ENCODE results near the gene KRTAP2-1.
A peak's percentile ranks its signal among the peaks of the same experiment; 100 is the strongest.
"Not testable (repeated sequence)": the region's sequence is repeated elsewhere in the genome, so short reads cannot be mapped to it uniquely, and the experiment has no call there.

The KRTAP2-1 gene

DNA sequence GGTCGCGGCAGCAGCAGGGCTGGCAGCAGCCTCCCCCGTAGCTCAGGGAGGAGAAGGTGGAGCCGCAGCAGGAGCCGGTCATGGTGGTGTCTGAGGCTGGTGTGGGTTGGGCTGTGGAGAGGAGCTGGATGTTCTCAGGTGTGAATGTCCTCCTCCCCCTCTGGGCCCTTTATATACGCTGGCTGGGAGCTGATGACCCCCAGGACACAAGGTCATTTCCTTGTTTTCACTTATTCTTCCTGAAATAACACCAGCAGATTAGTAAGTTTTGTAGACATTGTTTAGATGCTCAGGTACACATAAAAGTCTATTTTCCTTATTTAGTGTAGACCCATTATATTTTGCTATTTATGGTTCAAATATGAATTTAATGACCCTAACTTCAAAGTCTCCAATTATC lies 8.0 kb upstream of the KRTAP2-1 start, which contains the start of gene KRTAP2-2:
TSS of gene KRTAP2-2 (minus strand) at position 101 of the 400 bp plus-strand sequence. CDS start at position 82, 19 bp downstream.
- not testable (repeated sequence) for DNase-seq

GRCh38 chr17:41054556-41054955 lies 7.4 kb upstream of the KRTAP2-1 start:
- not testable (repeated sequence) for DNase-seq

DNA sequence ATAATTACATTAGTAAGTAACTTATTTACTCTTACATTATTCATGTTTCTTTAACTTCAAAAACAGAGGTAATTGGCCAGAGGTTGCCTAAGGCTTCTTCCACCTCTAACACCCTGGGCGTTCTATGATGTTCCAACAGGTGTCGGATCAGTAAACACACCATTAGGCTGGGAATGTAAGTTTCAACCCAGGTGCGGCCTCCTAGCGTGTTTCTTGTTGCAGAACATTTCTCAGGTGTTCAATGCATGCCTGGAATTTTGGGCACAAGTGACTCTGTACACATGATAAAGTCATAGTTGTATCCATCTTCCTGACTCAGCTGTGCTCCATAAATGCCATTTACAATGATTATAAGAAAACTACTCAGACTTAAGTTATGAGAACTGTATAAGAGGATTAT lies 6.9 kb upstream of the KRTAP2-1 start:
- no peak for DNase-seq

GRCh38 chr17:41052566-41052965 lies 5.5 kb upstream of the KRTAP2-1 start:
- DNase-seq = no peak

- DNase-seq = no peak
Observed at GRCh38 chr17:41049110-41049509, 2.0 kb upstream of the KRTAP2-1 start.

DNA sequence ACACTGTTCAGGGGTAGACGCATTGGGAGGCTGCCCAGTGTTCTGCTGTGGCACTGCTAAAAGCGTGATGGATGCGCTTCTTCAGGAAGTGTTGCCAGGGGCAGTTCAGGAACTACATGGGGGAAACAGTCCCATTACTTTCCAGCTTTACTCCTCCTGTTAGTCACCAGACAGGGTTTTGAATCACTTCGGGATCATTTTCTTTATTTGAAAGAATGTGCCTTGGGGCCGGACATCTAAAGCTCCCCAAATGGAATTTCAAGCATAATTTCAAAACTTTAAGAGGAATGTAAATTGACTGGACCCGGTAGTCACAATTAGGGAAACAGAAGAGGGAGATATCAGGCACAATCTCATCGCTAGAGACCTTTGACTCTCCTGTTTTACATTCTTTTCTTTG lies 1.3 kb upstream of the KRTAP2-1 start:
- DNase-seq = no peak

- no peak for DNase-seq
Observed at GRCh38 chr17:41042953-41043352, 4.2 kb downstream of the KRTAP2-1 start.

DNA sequence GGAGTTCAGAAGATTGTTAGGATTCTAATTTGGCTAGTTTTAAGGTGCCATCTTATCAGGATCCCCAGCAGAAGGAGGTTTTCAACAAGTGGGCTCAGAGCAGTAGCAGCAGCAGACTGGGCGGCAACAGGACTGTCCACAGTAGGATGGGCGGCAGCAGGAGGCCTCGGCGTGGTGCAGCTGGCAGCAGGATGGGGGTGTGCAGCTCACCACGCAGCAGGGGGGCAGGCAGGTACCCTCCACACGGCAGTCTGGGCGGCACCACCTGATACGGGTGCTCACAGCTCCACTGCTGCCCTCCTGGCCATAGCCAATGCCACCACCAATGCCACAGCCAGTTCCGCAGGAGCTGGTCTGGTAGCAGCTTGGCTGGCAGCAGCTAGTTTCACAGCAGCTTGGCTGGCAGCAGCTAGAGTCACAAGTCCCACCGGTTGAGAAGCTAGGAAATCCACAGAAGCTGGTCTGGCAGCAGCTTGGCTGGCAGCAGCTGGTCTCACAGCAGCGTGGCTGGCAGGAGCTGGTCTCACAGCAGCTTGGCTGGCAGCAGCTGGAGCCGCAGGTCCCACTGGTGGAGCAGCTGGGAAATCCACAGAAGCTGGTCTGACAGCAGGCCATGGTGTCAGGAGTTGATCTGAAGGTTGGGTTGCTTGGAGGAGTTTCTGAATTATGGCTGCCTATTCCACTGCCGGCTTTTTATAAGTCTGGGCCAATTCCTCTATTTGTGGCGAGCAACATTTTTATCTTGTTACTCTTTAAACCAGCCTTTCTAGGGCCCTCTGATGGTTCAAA lies 6.1 kb downstream of the KRTAP2-1 start, which contains the start of gene KRTAP1-1:
TSS of gene KRTAP1-1 (minus strand) at position 668 of the 789 bp plus-strand sequence. CDS start at position 615, 53 bp downstream.
- not testable (repeated sequence) for DNase-seq

- DNase-seq = no peak
Observed at GRCh38 chr17:41037853-41038350, 9.2 kb downstream of the KRTAP2-1 start.

DNA sequence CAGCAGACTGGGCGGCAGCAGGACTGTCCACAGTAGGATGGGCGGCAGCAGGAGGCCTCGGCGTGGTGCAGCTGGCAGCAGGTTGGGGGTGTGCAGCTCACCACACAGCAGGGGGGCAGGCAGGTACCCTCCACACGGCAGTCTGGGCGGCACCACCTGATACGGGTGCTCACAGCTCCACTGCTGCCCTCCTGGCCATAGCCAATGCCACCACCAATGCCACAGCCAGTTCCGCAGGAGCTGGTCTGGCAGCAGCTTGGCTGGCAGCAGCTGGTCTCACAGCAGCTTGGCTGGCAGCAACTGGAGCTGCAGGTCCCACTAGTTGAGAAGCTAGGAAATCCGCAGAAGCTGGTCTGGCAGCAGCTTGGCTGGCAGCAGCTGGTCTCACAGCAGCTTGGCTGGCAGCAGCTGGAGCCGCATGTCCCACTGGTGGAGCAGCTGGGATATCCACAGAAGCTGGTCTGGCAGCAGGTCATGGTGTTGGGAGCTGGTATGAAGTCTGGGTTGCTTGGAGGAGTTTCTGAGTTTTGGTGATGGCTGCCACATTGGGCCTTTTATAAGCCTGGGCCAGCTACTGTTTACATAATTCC lies 12.7 kb downstream of the KRTAP2-1 start, which contains the start of gene KRTAP1-3:
TSS of gene KRTAP1-3 (minus strand) at position 529 of the 590 bp plus-strand sequence. CDS start at position 476, 53 bp downstream.
- DNase-seq = not testable (repeated sequence)

DNA sequence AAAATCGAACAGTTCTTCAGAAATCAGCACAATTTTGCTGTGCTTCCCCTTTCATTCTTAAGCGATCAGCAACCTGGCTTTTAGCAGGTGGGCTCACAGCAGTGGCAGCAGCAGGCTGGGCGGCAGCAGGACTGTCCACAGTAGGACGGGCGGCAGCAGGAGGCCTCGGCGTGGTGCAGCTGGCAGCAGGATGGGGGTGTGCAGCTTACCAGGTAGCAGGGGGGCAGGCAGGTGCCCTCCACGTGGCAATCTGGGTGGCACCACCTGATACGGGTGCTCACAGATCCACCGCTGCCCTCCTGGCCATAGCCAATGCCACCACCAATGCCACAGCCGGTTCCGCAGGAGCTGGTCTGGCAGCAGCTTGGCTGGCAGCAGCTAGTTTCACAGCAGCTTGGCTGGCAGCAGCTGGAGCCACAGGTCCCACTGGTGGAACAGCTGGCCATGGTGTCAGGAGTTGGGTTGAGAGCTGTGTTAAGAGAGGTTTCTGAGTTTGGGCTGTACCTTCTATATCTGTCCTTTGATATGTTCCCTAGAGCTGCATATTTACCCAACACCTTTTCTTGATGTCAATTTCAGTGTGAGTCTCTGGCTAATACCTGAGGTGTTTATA lies 17.4 kb downstream of the KRTAP2-1 start, which contains the start of gene KRTAP1-4:
TSS of gene KRTAP1-4 (minus strand) at position 563 of the 613 bp plus-strand sequence. CDS start at position 446, 117 bp downstream.
- DNase-seq = no peak

GRCh38 chr17:41026715-41027471 lies 20.2 kb downstream of the KRTAP2-1 start, which contains the start of gene KRTAP1-5:
KRTAP1-5 (minus strand) TSS chr17:41027208; CDS start chr17:41027155, 53 bp downstream.
- DNase-seq = no peak

DNA sequence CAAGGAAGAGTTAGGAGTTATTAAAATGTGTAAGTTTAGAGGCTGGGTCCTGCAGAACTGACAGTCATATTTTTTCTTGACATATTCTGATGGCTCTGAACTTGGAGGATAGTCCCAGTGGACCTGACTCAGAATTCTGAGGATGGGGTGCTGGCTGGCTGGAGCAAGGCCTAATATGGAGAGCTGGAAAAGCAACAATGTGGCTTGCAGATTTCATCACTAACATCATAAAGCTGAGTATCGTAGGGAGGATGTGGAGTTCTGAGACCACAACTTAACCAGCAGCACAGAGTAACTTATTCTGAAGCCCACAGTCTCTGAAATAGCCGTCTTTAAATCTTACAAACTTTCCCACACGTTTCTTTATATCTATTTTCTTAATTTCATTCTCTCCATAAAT lies 22.4 kb downstream of the KRTAP2-1 start:
- no peak for DNase-seq

GRCh38 chr17:41020336-41020735 lies 26.8 kb downstream of the KRTAP2-1 start:
- no peak for DNase-seq

DNA sequence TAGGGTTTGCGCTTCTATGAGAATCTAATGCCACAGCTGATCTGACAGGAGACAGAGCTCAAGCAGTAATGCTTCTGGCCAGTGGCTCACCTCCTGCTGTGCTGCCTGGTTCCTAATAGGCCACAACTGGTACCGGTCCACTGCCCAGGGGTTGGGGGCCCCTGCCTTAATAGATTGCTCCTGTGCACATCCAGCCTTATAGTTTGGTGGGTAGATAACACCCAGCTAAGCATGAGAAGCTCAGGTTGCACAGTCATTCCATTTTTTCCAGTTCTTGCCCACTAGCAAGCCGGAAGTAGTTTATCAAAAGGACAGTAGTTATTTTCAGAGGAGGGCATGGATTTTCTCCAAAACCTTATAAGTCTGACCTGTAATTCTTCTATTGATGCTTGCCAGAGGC lies 27.7 kb downstream of the KRTAP2-1 start:
- DNase-seq = no peak

DNA sequence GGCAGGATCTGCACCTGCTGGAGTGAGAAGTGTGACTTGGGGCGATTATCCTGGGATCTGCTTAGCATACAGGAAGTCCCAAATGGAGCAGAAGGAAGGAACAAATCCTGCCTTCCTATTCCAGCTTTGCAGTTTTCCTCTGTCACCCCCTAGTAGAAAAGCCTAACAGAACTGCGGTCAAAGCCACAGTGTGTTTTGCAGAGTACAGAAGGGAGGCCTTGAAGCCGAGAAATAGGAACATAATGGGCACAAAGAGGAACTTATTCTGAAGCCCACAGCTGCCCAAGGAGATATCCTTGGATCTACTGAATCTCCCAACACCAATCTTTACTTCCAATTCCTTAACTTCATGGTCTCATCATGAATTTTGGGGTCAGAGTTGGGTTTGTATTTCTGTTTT lies 28.6 kb downstream of the KRTAP2-1 start:
- no peak for DNase-seq

- no peak for DNase-seq
Observed at GRCh38 chr17:41016578-41017215, 30.4 kb downstream of the KRTAP2-1 start.

- peak; percentile 10 for DNase-seq
Observed at GRCh38 chr17:41015454-41015853, 31.7 kb downstream of the KRTAP2-1 start.

- DNase-seq = no peak
Observed at GRCh38 chr17:41013606-41014005, 33.5 kb downstream of the KRTAP2-1 start.

DNA sequence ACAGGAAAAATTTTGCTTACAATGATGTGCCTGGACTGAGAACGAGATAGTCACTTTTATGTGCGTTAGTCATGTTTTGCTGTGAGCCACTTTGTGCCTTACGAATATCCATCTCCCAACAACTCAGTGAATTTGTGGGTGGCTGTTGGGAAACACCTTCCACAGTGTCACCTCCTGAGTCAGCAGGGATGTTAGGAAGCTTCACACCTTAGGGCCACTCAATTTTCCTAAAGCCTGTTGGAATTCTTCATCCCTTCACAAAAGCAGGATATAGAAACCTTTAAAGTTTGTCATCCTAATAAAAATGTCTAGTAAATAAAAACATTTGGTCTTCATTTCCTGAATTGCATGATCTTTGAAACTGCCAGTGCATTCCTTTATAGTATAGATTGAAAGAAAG lies 33.9 kb downstream of the KRTAP2-1 start:
- DNase-seq = no peak

GRCh38 chr17:41012326-41013120 lies 34.6 kb downstream of the KRTAP2-1 start:
- no peak for DNase-seq
